GM18498 (cell line): ENCODE measurements around the gene IQCF6.
"Not testable (repeated sequence)": the region's sequence is repeated elsewhere in the genome, so short reads cannot be mapped to it uniquely, and the experiment has no call there.

ENCODE experiments used
- ATAC-seq: cut with Tn5 transposase; IDR thresholded peaks from one replicate; pipeline ENCODE4 v1.9.1; 2021; ENCODE audit warnings: mild to moderate bottlenecking, moderate library complexity; ENCODE audit not compliant: unreplicated experiment

The IQCF6 gene

GRCh38 chr3:51779137-51779536 is at the start of gene IQCF6:
TSS of gene IQCF6 (minus strand) at chr3:51779237. CDS start at chr3:51779224, 13 bp downstream.
- ATAC-seq: no peak

- ATAC-seq: no peak
These were observed 49.3 kb upstream of the IQCF6 start for GRCh38 chr3:51828297-51828696.

DNA sequence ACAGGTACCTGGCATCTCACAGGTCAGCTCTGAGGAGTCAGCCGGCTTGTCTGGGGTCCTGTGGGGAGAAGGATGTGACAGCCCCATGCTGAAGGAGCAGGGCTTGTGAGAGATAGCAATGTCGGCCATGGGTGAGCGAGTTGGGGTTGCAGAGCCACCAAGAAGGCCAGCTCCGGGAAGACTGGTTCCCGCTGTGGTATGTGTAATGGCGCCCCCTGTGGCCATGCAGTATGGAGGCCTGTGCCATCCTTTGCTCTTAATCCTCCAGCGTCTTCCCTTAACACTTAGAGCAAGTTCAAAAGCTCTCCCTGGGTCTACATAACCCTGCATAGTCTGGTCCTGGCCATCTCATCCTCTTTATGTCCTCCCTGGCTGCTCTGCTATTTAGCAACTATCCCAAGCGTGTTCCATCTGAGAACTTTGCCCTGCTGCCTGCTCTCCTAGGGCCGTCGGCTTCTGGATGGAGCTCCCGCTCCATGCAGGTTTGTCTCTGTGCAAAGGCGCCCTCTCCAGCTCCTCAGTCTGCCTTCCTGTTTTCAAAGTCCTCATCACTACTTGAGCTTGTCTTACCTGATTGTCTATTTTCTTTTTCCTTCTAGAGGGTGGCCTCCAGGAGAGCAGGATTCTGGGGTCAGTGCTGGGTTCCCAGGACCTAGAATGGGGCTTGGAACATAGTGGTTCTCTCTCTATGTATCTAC is 40.8 kb upstream of the IQCF6 start:
- ATAC-seq: no peak

DNA sequence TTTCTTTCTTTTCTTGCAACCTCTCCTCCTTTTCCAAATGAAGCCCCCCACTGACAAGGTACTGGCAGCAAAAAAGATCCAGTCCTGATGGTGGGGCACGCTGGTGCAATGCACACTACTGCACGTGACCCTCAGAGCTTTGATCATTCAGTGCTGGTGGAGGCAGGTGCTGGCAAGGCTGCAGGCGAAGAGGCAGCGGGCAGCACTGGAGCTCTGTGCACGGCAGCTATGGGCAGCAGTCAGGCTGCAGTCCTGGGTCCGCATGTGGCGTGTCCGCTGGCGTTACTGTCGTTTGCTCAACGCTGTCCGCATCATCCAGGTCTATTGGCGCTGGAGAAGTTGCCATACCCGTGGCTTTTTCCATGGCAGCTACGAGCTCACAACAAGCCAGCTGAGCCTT is 40.1 kb upstream of the IQCF6 start:
- no peak for ATAC-seq

- ATAC-seq: no peak
These were observed 38.3 kb upstream of the IQCF6 start for GRCh38 chr3:51817375-51817774.

- ATAC-seq: no peak
These were observed 37.7 kb upstream of the IQCF6 start for GRCh38 chr3:51816723-51817122.

DNA sequence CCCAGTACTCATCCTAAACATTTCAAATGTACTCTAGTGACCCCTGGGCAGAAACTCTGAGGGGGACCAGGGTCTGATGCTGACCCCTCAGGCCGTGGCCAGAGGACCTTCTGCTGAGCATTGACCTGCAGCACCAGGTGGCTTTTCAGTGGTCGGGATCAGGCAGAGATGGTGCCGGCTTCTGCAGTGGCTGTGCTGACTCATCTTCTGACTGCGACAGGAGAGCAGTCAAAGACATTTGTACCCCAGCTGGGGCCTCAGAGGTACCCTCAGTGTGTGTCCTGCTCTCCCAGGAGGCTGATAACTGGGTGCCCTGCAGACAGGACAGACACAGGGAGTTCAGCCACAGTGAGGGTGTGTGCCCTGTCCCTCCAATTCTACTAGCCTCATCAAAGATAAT is 36.6 kb upstream of the IQCF6 start:
- no peak for ATAC-seq

GRCh38 chr3:51814034-51814433 is 35.0 kb upstream of the IQCF6 start:
- ATAC-seq: no peak

DNA sequence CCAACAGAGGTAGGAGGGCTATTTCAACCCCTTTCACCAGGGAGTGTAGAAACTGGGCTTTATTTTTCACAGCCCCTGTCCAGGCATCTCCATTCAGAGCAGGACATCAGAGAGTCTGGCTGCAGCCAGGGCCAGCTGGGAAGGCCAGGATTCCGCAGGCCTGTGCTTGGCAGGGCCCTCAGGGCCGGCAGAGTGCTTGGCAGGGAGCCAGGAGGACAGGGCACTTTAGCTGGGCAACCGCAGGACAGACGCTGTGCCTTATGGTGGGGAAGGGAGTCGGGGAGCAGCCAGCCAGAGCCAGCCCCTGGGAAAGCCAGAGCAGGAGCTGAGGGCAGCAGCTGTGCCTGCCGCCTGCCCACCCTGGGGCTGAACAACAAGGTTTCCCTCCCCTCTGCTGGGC is 34.5 kb upstream of the IQCF6 start:
- ATAC-seq: no peak

- no peak for ATAC-seq
These were observed 29.9 kb upstream of the IQCF6 start for GRCh38 chr3:51808934-51809333.

DNA sequence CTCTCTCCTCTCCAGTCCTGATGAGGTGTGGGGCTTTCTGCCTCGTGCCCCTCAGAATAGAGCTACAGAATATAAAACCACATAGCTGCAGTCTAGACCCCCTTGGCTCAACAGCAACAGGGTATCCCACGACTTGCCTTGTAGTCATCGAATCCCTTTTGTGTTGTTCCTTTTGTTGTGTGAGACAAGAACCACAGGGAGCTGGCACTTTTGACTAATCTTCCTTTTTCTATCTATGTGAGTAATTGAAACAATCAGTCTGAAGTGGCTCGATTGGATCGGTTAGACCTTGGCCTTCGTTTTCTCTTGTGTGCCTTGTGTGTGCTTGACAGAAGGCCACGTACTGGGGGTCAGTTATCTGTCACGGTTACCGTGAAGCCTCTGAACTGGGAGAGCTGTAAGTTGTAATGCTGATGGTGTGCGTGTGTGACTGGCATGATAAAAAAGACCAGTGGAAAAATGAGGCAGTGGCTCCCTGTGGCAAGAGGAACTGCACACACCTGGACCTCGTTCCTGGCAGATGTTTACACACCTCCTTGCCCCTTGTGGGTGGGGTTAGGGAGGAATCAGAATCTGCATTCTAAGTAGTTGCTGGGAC is 23.2 kb upstream of the IQCF6 start:
- ATAC-seq: no peak

GRCh38 chr3:51800750-51801125 is 21.7 kb upstream of the IQCF6 start:
- no peak for ATAC-seq

- no peak for ATAC-seq
These were observed 21.1 kb upstream of the IQCF6 start for GRCh38 chr3:51799879-51800749.

DNA sequence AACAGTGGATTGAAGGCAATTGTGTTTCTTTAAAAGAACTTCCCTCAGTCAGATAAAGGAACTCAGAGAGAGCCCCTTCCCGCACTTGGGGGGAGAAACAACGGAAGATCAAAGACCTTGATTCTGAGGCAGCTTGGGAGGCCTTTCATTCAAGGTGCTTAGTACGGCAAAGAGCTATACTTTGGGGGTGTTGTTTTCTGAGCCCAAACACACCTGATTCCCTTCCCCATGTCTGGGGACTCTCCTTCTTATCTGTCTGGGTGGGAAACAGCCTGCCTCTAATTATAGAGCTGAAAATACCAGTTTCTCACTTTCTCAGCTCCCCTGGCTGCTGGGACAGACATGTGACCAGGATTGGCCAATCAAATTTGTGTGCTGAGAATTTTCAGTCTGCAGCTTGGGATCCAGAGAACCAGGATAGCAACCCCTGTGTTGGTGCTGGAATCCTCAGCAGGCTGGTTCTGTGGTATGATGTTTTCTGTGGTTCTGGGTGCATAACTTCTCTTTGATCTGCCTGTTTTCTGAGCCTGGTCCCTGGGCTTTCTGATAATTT is 19.4 kb upstream of the IQCF6 start:
- ATAC-seq: no peak

DNA sequence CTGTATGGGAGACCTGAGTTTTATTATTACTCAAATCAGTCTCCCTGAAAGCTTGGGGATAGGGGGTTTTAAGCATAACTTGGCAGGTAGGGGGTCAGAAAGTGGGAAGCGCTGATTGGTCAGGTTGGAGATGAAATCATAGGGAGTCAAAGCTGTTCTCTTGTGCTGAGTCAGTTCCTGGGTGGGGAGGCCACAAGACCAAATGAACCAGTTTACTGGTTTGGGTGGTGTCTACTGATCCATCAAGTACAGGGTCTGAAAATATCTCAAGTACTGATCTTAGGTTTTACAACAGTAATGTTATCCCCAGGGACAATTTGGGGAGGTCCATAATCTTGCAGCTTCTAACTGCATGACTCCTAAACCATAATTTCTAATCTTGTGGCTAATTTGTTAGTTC is 17.8 kb upstream of the IQCF6 start:
- no peak for ATAC-seq

DNA sequence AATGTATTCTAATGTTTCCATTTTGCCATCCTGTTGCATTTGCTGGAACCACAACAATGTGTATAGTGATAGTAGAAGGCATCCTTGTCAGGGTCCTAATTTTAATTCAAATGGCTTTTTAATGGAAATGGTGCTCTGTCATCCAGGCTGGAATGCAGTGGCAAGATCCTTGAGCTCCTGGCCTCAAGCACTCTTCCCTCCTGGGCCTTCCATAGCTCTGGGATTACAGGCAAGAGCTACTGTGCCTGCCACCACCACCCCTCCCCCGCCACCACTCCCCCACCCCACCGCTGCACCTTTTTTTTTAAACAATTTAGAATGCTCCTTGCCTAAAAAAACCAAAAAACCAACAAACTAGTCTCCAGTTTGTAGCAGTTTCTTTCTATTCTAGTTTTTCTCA is 15.2 kb upstream of the IQCF6 start:
- no peak for ATAC-seq

GRCh38 chr3:51792206-51792605 is 13.2 kb upstream of the IQCF6 start:
- no peak for ATAC-seq

- no peak for ATAC-seq
These were observed 10.4 kb upstream of the IQCF6 start for GRCh38 chr3:51789437-51789836.

DNA sequence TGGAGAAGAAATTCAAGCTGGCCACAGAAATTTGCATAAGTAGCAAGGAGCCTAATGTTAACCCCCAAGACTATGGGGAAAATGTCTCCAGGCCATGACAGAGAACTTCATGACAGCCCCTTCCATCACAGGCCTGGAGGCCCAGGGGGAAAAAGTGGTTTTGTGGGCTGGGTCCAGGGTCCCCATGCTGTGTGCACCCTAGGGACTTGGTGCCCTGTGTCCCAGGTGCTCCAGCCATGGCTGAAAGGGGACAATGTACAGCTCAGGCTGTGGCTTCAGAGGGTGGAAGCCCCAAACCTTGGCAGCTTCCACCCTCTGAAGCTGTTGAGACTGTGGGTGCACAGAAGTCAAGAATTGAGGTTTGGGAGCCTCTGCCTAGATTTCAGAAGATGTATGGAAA is 8.5 kb upstream of the IQCF6 start:
- ATAC-seq: not testable (repeated sequence)

- ATAC-seq: no peak
These were observed 7.2 kb upstream of the IQCF6 start for GRCh38 chr3:51786267-51786666.

DNA sequence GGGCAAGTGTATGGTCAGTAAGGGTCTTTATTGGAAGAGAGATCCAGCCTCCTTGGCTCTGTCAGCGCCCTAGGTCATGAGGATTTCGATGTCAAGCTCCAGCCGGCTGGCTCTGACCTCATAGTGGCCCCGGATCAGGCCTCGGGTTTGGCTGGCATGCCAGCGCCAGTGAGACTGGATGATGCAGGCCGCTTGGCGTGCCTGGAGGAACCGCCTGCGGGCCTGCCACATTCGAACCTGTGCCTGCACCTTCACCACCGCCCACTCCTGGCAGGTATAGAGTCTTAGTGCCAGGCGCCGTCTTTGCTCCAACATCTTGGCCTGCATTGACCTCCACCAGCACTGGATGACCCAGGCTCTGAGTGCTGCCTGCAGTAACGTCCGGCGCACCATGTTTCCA is 483 bp downstream of the IQCF6 start:
- ATAC-seq: no peak

- ATAC-seq: no peak
These were observed 1.1 kb downstream of the IQCF6 start for GRCh38 chr3:51777985-51778384.
